Upper lobe of right lung (tissue), 1 donor: ENCODE measurements around the gene LYG1. TPM values are rescaled to one million over a fixed set of nuclear protein-coding genes. Genes with fewer than 3 reads are reported as not detected.

Experiments
- ATAC-seq: fragments of 200-7000 bp; cut with Tn5 transposase; one replicate; pipeline ENCODE4 v1.9.1; 2020; ENCODE audit warnings: mild to moderate bottlenecking, moderate library complexity
- DNase-seq: peaks from one replicate; pipeline ENCODE4 v3.0.0-alpha.2; 2020
- H3K27ac ChIP-seq: fragments of 200-600 bp; one replicate; pipeline ENCODE4 v1.8.0; 2022
- H3K27me3 ChIP-seq: fragments of 200-600 bp; one replicate; pipeline ENCODE4 v1.8.0; 2022; ENCODE audit warnings: mild to moderate bottlenecking
- H3K36me3 ChIP-seq: fragments of 200-600 bp; one replicate; pipeline ENCODE4 v1.8.0; 2022
- H3K4me1 ChIP-seq: fragments of 200-600 bp; one replicate; pipeline ENCODE4 v1.8.0; 2022
- H3K4me3 ChIP-seq: fragments of 200-600 bp; one replicate; pipeline ENCODE4 v1.8.0; 2022; ENCODE audit warnings: mild to moderate bottlenecking
- H3K9me3 ChIP-seq: fragments of 200-600 bp; one replicate; pipeline ENCODE4 v1.8.0; 2022
- intact Hi-C: fragments of 100-400 bp; cut with DNase I; formaldehyde crosslinking; loops from one replicate; pipeline ENCODE4 v1.11.0; 2022
- total RNA-seq: library from RNA; stranded (reverse); fragmentation: NEBNext Ultra II Directional; extraction: Animal tissue kit (Norgen Biotek cat#: 25700); gene quantifications from one replicate; pipeline ENCODE4 v1.2.1, GENCODE V29; 2021
- TF ChIP-seq, protein P1 (sequence below): fragments of 200-600 bp; IDR thresholded peaks from one replicate; pipeline ENCODE4 v1.8.0; 2022; ENCODE audit warnings: antibody characterized with exemption
- donor health status: DM: no; HTN: yes; CAD: no; lungs with severe emphysema.

Gene LYG1
- total RNA-seq, 1 donor from 2014 or later, result 1.4 TPM

DNA sequence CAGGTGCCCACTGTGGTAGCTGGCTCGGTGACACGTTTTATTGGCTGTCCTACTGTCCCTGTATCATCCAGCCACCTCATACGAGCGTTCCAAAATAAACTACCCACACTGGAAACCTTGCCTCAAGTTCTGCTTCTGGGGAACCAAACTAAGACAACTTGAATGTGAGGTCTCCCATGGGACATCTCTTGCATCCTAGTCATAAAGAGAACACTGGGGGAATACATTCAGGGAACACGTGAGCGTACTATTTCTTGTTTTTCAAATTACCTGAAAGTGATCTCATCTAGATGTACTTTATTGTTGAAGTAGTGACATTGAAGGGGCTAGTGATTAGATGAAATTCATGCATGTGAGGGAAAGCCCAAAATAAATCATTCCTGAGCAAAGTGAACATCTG is 60.6 kb downstream of the LYG1 start:
- Histone ChIP-seq H3K36me3 (no peaks in the 10 kb centered on the region), H3K4me3 (no peak overlapping the region), H3K9me3 (no peaks in the 10 kb centered on the region), H3K27ac (no peak overlapping the region), H3K27me3 (no peaks in the 10 kb centered on the region), H3K4me1 (no peaks in the 10 kb centered on the region)
- DNase-seq (no peak), ATAC-seq (no peak)
- TF ChIP-seq, protein P1, sequence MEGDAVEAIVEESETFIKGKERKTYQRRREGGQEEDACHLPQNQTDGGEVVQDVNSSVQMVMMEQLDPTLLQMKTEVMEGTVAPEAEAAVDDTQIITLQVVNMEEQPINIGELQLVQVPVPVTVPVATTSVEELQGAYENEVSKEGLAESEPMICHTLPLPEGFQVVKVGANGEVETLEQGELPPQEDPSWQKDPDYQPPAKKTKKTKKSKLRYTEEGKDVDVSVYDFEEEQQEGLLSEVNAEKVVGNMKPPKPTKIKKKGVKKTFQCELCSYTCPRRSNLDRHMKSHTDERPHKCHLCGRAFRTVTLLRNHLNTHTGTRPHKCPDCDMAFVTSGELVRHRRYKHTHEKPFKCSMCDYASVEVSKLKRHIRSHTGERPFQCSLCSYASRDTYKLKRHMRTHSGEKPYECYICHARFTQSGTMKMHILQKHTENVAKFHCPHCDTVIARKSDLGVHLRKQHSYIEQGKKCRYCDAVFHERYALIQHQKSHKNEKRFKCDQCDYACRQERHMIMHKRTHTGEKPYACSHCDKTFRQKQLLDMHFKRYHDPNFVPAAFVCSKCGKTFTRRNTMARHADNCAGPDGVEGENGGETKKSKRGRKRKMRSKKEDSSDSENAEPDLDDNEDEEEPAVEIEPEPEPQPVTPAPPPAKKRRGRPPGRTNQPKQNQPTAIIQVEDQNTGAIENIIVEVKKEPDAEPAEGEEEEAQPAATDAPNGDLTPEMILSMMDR, result no peak
- intact Hi-C loops, result no loop called here

DNA sequence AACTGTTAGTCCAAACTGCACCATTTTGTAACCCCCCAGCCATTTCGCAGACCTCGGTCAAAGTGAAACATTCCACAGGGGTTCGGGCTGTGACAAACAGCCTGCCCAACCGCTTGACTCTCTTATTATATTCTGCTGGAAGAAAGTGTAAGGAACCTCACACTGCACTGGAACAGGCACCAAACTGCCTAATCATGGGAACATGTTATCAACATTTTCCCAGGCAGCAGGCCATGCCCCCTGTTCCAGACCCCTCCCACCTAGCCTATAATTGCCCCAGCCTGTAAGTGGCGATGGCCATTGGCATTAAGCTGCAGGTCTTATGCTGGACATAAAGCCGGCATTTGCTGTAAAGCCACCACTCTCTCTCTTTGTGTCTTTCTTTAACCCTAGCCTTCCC is 62.4 kb downstream of the LYG1 start:
- Histone ChIP-seq H3K36me3 (no peaks in the 10 kb centered on the region), H3K27me3 (no peaks in the 10 kb centered on the region), H3K4me3 (no peak overlapping the region), H3K4me1 (no peaks in the 10 kb centered on the region), H3K27ac (no peak overlapping the region), H3K9me3 (no peaks in the 10 kb centered on the region)
- ATAC-seq (no peak), DNase-seq (no peak)
- TF ChIP-seq, protein P1, result no peak
- intact Hi-C loops, result no loop called here

Other genes starting within 250 kb of the LYG1 start
- 1.1 TPM for gene C2orf15, start 159.5 kb downstream of the LYG1 start, total RNA-seq
- gene TSGA10, start 146.3 kb downstream of the LYG1 start, total RNA-seq, result 7.6 TPM
- gene LIPT1, start 146.2 kb downstream of the LYG1 start, total RNA-seq, result 8.3 TPM
- gene MITD1, start 120.1 kb downstream of the LYG1 start, total RNA-seq, result 21.2 TPM
- gene MRPL30, start 120.0 kb downstream of the LYG1 start, total RNA-seq, result 18.8 TPM
- gene LYG2, start 45.5 kb downstream of the LYG1 start, total RNA-seq, result not detected
- 21.9 TPM for gene TXNDC9, start 35.1 kb upstream of the LYG1 start, total RNA-seq
- gene EIF5B, start 36.2 kb upstream of the LYG1 start, total RNA-seq, result 30.4 TPM
- gene REV1, start 188.8 kb upstream of the LYG1 start, total RNA-seq, result 55.3 TPM